ENCODE measurements around the gene DCAF17.
A peak's percentile ranks its signal among the peaks of the same experiment; 100 is the strongest.

Gene DCAF17

GRCh38 chr2:171434013-171434989 lies at the start of gene DCAF17:
Gene DCAF17, plus strand, starts transcription at chr2:171434226. Its CDS starts 352 bp downstream, at chr2:171434578.
- peak; percentile 85 for DNase-seq (ENCODE audit: extremely low spot score, insufficient read length, low read depth)
- FAIRE-seq, result peak; percentile 98

GRCh38 chr2:171386627-171387026 lies 47.4 kb upstream of the DCAF17 start:
- FAIRE-seq (no peak), DNase-seq (ENCODE audit: extremely low spot score, insufficient read length, low read depth) (no peak)

GRCh38 chr2:171387052-171387451 lies 47.0 kb upstream of the DCAF17 start:
- FAIRE-seq (no peak), DNase-seq (ENCODE audit: extremely low spot score, insufficient read length, low read depth) (no peak)

- DNase-seq (ENCODE audit: extremely low spot score, insufficient read length, low read depth) (no peak), FAIRE-seq (peak; percentile 86)
Observed at GRCh38 chr2:171389325-171389724, 44.7 kb upstream of the DCAF17 start.

DNA sequence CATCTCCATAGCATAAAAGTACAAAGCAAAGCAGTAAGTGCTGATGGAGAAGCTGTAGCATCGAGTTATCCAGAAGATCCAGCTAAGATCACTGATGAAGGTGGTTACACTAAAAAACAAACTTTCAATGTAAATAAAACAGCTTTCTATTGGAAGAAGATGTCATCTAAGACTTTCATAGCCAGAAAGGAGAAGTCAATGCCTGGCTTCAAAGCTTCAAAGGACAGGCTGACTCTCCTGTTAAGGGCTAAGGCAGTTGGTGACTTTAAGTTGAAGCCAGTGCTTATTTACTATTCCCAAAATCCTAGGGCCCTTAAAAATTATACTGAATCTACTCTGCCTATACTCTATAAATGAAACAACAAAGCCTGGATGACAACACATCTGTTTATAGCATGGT lies 44.2 kb upstream of the DCAF17 start:
- FAIRE-seq (no peak), DNase-seq (ENCODE audit: extremely low spot score, insufficient read length, low read depth) (no peak)

GRCh38 chr2:171390941-171391516 lies 43.0 kb upstream of the DCAF17 start:
- peak; percentile 62 for FAIRE-seq
- no peak for DNase-seq (ENCODE audit: extremely low spot score, insufficient read length, low read depth)

GRCh38 chr2:171391532-171391931 lies 42.5 kb upstream of the DCAF17 start:
- FAIRE-seq (no peak), DNase-seq (ENCODE audit: extremely low spot score, insufficient read length, low read depth) (no peak)

DNA sequence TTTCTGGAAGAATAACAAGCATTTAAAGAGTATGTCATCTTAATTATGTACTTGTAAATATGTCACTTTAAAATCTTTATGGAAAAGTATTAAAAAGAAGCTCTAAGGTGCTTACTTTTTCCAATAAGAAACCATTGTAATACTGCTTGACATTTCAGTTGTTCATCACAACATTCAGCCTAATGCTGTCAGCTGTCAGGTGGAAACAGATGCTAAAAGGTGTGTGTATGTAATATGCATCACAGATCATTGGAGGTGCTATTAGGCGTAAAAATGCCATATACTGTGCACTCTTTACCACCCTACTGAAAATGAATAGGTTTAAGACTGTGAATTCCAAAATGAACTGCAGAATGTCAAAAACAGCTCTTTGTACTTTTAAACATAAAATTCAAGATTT lies 40.5 kb upstream of the DCAF17 start:
- FAIRE-seq, result peak; percentile 41
- no peak for DNase-seq (ENCODE audit: extremely low spot score, insufficient read length, low read depth)

- no peak for DNase-seq (ENCODE audit: extremely low spot score, insufficient read length, low read depth)
- no peak for FAIRE-seq
Observed at GRCh38 chr2:171394164-171394740, 39.8 kb upstream of the DCAF17 start.

GRCh38 chr2:171399292-171399691 lies 34.7 kb upstream of the DCAF17 start:
- no peak for DNase-seq (ENCODE audit: extremely low spot score, insufficient read length, low read depth)
- no peak for FAIRE-seq

DNA sequence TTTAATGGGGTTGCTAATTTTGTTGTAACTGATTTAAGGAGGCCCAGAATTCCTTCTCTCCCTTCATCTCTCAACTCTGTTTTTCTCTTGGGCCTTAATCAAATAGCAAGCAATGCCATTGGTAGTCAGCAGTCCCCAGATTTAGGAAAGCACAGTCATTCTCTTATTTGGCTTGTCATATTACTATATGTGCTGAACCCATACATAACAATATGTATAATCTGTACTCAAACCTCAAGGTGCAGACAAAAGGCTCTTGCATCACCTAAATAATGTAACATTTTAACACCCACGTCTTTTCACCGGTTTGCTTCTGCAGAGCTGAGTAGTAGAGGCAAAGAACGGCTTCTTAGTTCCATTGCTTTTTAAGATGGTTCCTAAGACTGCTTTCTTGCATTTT lies 33.6 kb upstream of the DCAF17 start:
- FAIRE-seq (no peak), DNase-seq (ENCODE audit: extremely low spot score, insufficient read length, low read depth) (no peak)

DNA sequence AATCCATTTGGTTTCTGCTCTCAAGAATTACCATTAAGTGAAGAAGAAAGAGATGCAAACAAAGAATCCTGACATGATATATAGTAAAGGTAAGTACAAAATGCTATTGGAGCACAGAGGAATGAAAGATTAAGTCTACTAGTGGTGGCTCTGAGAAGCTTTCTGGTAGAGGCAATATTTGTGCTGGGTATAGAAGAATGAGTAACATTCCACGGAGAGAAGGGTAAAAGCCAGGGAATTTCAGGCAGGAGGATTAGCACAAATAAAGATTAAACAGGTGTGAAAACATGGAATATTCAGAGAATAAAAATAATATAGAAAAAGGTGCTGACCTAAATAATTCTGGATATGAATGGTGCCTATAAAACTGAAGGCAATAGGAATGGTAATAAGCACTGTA lies 32.1 kb upstream of the DCAF17 start:
- FAIRE-seq, result no peak
- no peak for DNase-seq (ENCODE audit: extremely low spot score, insufficient read length, low read depth)

GRCh38 chr2:171402906-171403580 lies 31.0 kb upstream of the DCAF17 start:
- FAIRE-seq (no peak), DNase-seq (ENCODE audit: extremely low spot score, insufficient read length, low read depth) (no peak)

DNA sequence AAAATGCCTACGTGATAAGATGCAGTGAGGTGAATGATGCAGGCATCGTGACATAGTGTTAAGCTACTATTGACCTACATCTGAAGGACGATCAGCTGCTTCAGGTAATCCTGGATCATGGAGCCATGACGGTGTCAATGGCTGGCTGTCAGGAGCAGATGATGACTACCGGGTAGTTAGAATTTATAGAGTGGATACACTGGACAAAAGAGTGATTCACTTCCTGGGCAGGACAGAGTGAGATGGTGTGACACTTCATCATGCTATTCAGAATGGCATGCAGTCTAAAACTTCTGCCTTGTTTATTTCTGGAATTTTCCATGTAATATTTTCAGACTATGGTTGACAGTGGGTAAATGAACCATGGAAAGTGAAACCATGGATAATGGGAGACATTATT lies 29.8 kb upstream of the DCAF17 start:
- FAIRE-seq (no peak), DNase-seq (ENCODE audit: extremely low spot score, insufficient read length, low read depth) (no peak)

DNA sequence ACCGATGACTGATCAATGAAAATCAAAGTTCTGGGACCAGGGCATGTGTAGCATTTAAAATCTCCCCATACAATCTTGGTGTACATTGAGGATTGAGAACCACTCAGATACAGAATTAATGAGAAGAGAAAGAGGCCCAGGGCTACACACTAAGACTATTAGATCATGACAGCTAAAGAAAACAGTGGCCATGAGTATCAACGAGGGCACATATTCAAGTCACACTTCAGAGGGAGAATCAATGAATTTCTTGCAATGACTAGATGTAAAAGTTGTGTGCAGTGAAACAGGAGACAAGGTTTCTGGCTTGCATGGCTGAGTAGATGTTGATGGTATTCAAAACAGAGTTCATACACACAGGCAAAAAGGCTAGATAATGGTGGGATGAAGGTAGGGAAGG lies 29.3 kb upstream of the DCAF17 start:
- peak; percentile 61 for FAIRE-seq
- DNase-seq (ENCODE audit: extremely low spot score, insufficient read length, low read depth), result no peak

- DNase-seq (ENCODE audit: extremely low spot score, insufficient read length, low read depth), result no peak
- FAIRE-seq, result no peak
Observed at GRCh38 chr2:171405546-171405945, 28.5 kb upstream of the DCAF17 start.

DNA sequence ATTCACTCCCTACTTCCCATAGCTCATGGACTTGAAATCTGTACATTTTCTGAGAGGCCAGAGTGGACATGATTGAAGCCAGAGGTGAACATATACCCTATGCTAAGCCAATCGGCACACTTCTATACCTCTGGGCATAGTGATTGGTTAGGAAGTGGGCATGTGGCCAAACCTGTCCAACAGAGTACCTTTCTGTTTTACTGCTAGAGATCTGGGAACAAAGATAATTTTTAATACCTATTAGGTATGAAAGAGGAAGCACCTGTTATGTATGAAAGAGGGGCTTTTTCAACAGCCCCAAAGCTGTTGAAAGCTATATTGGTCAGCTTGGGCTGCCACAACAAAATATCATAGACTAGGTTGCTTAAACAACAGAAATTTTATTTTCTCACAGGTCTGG lies 28.0 kb upstream of the DCAF17 start:
- no peak for DNase-seq (ENCODE audit: extremely low spot score, insufficient read length, low read depth)
- FAIRE-seq, result peak; percentile 82

DNA sequence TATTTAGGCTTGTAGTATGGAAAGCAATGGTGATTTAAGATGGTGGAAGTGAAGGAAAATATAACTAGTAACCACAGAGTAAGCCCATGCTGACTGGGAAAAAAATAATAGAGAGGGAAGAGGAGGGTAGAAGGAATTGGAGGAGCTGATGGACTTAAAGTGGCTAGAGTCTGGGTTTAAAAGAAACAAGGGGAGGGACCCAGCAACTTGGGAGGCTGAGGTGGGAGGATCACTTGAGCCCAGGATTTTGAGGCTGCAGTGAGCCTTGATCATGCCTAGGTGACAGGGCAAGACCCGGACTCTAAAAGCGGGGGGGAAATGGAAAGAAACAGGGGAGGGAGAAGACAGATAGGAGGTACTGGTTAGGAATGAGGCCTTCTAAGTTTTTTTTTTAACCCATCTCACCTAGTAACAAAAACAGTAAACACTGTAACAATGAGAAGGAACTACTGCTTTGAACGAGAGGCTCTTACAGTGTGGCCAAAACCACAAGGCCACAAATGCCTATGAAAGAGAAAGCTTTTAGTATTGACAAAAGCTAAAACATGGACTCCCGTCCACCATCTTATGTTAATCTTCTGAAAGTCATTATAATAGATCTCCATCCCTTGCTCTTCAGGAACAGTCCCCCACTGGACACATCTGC lies 26.9 kb upstream of the DCAF17 start:
- FAIRE-seq (peak; percentile 83), DNase-seq (ENCODE audit: extremely low spot score, insufficient read length, low read depth) (peak; percentile 23)

GRCh38 chr2:171407676-171408044 lies 26.4 kb upstream of the DCAF17 start:
- FAIRE-seq, result peak; percentile 33
- no peak for DNase-seq (ENCODE audit: extremely low spot score, insufficient read length, low read depth)

DNA sequence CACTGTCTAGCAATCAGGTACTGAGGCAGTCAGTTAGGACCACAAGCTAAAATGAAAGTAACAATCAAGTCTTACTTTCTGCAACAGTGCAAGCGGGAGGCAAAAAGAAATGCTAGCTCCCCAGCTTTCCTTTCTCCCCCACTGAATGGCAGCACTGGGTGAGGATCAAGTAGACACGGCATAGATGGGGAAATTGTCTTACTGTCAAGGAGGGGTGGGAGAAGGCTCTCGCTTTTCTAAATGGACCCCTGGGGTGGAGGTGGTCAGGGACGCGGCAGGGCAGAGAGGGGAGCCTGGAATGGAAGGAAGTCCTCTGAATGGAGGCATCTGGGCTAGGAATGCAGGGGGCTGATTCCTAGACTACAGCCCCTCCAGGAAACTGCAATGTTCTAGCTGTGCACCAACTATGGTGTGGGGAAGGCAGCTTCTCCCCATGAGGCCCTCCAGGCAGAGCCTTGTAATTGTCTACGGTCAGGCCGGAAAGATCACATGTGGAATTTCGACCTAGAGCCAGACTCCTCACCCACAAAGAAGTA lies 24.5 kb upstream of the DCAF17 start:
- DNase-seq (ENCODE audit: extremely low spot score, insufficient read length, low read depth), result no peak
- FAIRE-seq, result peak; percentile 63
